ENCODE data around the gene CUX1. TPM values are rescaled to one million over a fixed set of nuclear protein-coding genes. Genes with fewer than 3 reads are reported as not detected.

CUX1 gene
- total and polyA plus RNA-seq, 4 donors: 40.5 to 138 (median 69.1) TPM

- Histone ChIP-seq H3K36me3 (ENCODE audit: control insufficient read depth in 4 of 4, insufficient read depth in 4 of 4, low read length in 4 of 4) (no peaks in the 10 kb centered on the region), H3K27ac (ENCODE audit: low read depth in 1 of 2, low read length in 1 of 2) (no peak overlapping the region), H3K4me1 (ENCODE audit: control insufficient read depth in 5 of 5, insufficient read depth in 5 of 5, low read length in 5 of 5) (peaks cover 0 to 24% (median 16%) of the 10 kb centered on the region in 5 donors), H3K4me3 (no peak overlapping the region), H3K9ac (ENCODE audit: insufficient read depth in 1 of 2, low read length in 2 of 2) (no peak overlapping the region), H3K9me3 (ENCODE audit: control insufficient read depth in 4 of 4, insufficient read depth in 3 of 4, low read length in 3 of 4) (no peaks in the 10 kb centered on the region), H3K27me3 (ENCODE audit: control insufficient read depth in 3 of 3, insufficient read depth in 3 of 3, low read length in 2 of 3) (no peaks in the 10 kb centered on the region)
- ATAC-seq (ENCODE audit: insufficient read depth, low FRiP score) (no peak), DNase-seq (no peak)
- no peak for TF ChIP-seq CTCF (IDR thresholded peaks at IDR 0.05; ENCODE audit: control extremely low read depth, extremely low read depth)
- 75 to 77% methylated on average over 12 of the region's 12 CpGs for WGBS, 2 donors
Observed at GRCh38 chr7:101877882-101878591, 60.6 kb downstream of the CUX1 start.

GRCh38 chr7:101878938-101879337 lies 61.5 kb downstream of the CUX1 start:
- no peaks in the 10 kb centered on the region for H3K36me3 ChIP-seq (ENCODE audit: control insufficient read depth in 4 of 4, insufficient read depth in 4 of 4, low read length in 4 of 4)
- TF ChIP-seq CTCF (IDR thresholded peaks at IDR 0.05; ENCODE audit: control extremely low read depth, extremely low read depth): no peak
- 93 to 96% methylated on average over 4 of the region's 4 CpGs for WGBS, 2 donors
- ATAC-seq (ENCODE audit: insufficient read depth, low FRiP score) (no peak), DNase-seq (no peak)
- H3K4me1 ChIP-seq (ENCODE audit: control insufficient read depth in 5 of 5, insufficient read depth in 5 of 5, low read length in 5 of 5): peaks cover 0 to 26% (median 17%) of the 10 kb centered on the region in 5 donors
- H3K27ac ChIP-seq (ENCODE audit: low read depth in 1 of 2, low read length in 1 of 2): no peak overlapping the region
- H3K27me3 ChIP-seq (ENCODE audit: control insufficient read depth in 3 of 3, insufficient read depth in 3 of 3, low read length in 2 of 3): no peaks in the 10 kb centered on the region
- H3K9ac ChIP-seq (ENCODE audit: insufficient read depth in 1 of 2, low read length in 2 of 2): no peak overlapping the region
- no peaks in the 10 kb centered on the region for H3K9me3 ChIP-seq (ENCODE audit: control insufficient read depth in 4 of 4, insufficient read depth in 3 of 4, low read length in 3 of 4)
- H3K4me3 ChIP-seq: no peak overlapping the region

GRCh38 chr7:101879565-101879964 lies 62.1 kb downstream of the CUX1 start:
- 86 to 91% methylated on average over 10 of the region's 10 CpGs for WGBS, 2 donors
- no peak overlapping the region for H3K27ac ChIP-seq (ENCODE audit: low read depth in 1 of 2, low read length in 1 of 2)
- H3K36me3 ChIP-seq (ENCODE audit: control insufficient read depth in 4 of 4, insufficient read depth in 4 of 4, low read length in 4 of 4): no peaks in the 10 kb centered on the region
- peaks cover 0 to 24% (median 17%) of the 10 kb centered on the region in 5 donors for H3K4me1 ChIP-seq (ENCODE audit: control insufficient read depth in 5 of 5, insufficient read depth in 5 of 5, low read length in 5 of 5)
- DNase-seq (no peak), ATAC-seq (ENCODE audit: insufficient read depth, low FRiP score) (no peak)
- H3K9ac ChIP-seq (ENCODE audit: insufficient read depth in 1 of 2, low read length in 2 of 2): no peak overlapping the region
- TF ChIP-seq CTCF (IDR thresholded peaks at IDR 0.05; ENCODE audit: control extremely low read depth, extremely low read depth): no peak
- H3K27me3 ChIP-seq (ENCODE audit: control insufficient read depth in 3 of 3, insufficient read depth in 3 of 3, low read length in 2 of 3): no peaks in the 10 kb centered on the region
- H3K9me3 ChIP-seq (ENCODE audit: control insufficient read depth in 4 of 4, insufficient read depth in 3 of 4, low read length in 3 of 4): no peaks in the 10 kb centered on the region
- no peak overlapping the region for H3K4me3 ChIP-seq
